Lower leg skin (tissue), 4 donors: ENCODE results near the gene RBKS. TPM values are rescaled to one million over a fixed set of nuclear protein-coding genes. Genes with fewer than 3 reads are reported as not detected.

ENCODE experiments used
- DNase-seq, 2 donors: peaks; one replicate each; pipeline ENCODE4 v3.0.0-alpha.2; 2019; ENCODE audit warnings: low spot score in 2 of 2
- H3K4me3 ChIP-seq: fragments of 200-600 bp; sonication (generic); 2 replicates; pipeline ENCODE4 v1.5.1; 2017; ENCODE audit warnings: mild to moderate bottlenecking, low read depth; ENCODE audit not compliant: poor library complexity, severe bottlenecking
- CTCF ChIP-seq, 3 donors: fragments of 450-650 bp; IDR thresholded peaks; one replicate each; pipeline ENCODE4 v1.5.1; 2016; ENCODE audit warnings: antibody characterized with exemption in 3 of 3, mild to moderate bottlenecking in 3 of 3, moderate library complexity in 2 of 3
- POLR2A ChIP-seq, 2 donors: fragments of 450-650 bp; IDR thresholded peaks; one replicate each; pipeline ENCODE4 v1.6.1; 2016 to 2017; ENCODE audit warnings: antibody characterized with exemption in 2 of 2, mild to moderate bottlenecking in 1 of 2, moderate library complexity in 1 of 2
- whole genome bisulfite sequencing, 2 donors: methylation state at CpG; one replicate each; pipeline ENCODE4 v1.1.5; 2018; 5-methylcytosine and 5-hydroxymethylcytosine counted together
- intact Hi-C: fragments of 100-400 bp; cut with DNase I; formaldehyde crosslinking; loops from one replicate; pipeline ENCODE4 v1.15.0; 2023; ENCODE audit warnings: low total_unique reads
- total RNA-seq, 4 donors: library from RNA; depleted of rRNA; stranded (reverse); fragments of >200 nt; gene quantifications; one replicate each; pipeline ENCODE4 v1.1.0, GENCODE V29; 2016

The RBKS gene
- total RNA-seq, 4 donors from 2014 or later = 0.95 to 2.6 (median 1.3) TPM

GRCh38 chr2:27795868-27796277, 94.3 kb downstream of the RBKS start:
- no peak for DNase-seq
- intact Hi-C loops = no loop called here
- H3K4me3 ChIP-seq = no peak overlapping the region
- TF ChIP-seq POLR2A (IDR thresholded peaks at IDR 0.05) (no peak), CTCF (IDR thresholded peaks at IDR 0.05) (no peak)
- 35 to 42% methylated on average over 4 of the region's 4 CpGs for WGBS, 2 donors

- H3K4me3 ChIP-seq = no peak overlapping the region
- 81 to 85% methylated on average over 8 of the region's 8 CpGs for WGBS, 2 donors
- DNase-seq = no peak
- TF ChIP-seq POLR2A (IDR thresholded peaks at IDR 0.05) (no peak), CTCF (IDR thresholded peaks at IDR 0.05) (no peak)
- intact Hi-C loops = no loop called here
Measured at GRCh38 chr2:27795093-27795834, 94.9 kb downstream of the RBKS start.

DNA sequence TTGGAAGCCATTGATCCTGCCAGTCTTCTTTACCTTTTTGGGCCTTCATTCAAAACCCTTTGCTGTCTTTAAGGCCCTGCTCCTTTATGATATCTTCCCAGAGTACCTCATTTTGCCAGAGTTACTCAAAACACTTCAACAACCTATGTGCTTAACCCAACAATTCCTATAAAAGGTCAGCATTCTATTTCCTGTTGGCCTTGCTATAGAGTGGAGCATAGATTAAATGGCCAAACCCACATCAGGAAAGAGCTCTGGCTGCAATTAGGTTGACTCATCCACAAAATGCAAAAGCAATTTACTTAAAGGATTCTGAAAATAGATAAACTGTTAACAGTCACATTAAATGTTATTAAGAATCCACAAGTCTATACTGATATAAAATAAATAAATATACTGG, 97.4 kb downstream of the RBKS start:
- H3K4me3 ChIP-seq = no peak overlapping the region
- TF ChIP-seq POLR2A (IDR thresholded peaks at IDR 0.05) (no peak), CTCF (IDR thresholded peaks at IDR 0.05) (no peak)
- DNase-seq = no peak
- intact Hi-C loops = no loop called here

GRCh38 chr2:27790796-27791195, 99.4 kb downstream of the RBKS start:
- intact Hi-C loops = no loop called here
- no peak for TF ChIP-seq CTCF (IDR thresholded peaks at IDR 0.05)
- TF ChIP-seq POLR2A (IDR thresholded peaks at IDR 0.05) = no peak
- 94 to 100% methylated on average over 1 of the region's 1 CpG for WGBS, 2 donors
- no peak for DNase-seq
- H3K4me3 ChIP-seq = no peak overlapping the region

GRCh38 chr2:27782701-27783100, 107.5 kb downstream of the RBKS start:
- H3K4me3 ChIP-seq = no peak overlapping the region
- no peak for DNase-seq
- TF ChIP-seq CTCF (IDR thresholded peaks at IDR 0.05) (no peak), POLR2A (IDR thresholded peaks at IDR 0.05) (no peak)
- intact Hi-C loops = no loop called here
- 68 to 82% methylated on average over 1 of the region's 1 CpG for WGBS, 2 donors

DNA sequence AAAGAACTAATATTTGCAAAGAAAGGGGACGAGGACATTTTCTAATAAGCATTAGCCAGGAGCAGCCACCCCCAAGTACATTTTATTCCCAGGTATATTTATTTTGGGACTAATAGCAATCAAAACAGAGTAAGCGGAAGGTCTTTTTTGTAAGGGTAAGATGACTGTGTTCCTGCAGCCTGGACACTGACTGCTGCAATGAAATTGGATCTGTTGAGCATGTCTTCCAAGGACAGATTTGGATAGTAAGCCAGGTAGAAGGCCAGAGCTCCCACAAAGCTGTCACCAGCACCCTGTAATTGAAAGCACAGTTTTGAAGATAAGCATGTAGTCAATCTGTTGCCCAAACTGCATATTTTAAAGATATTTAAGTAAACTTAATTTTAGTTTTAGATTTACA, 108.7 kb downstream of the RBKS start:
- DNase-seq = no peak
- intact Hi-C loops = no loop called here
- no peak overlapping the region for H3K4me3 ChIP-seq
- TF ChIP-seq POLR2A (IDR thresholded peaks at IDR 0.05) (no peak), CTCF (IDR thresholded peaks at IDR 0.05) (no peak)
- WGBS, 2 donors = 92 to 97% methylated on average over 2 of the region's 2 CpGs
